K562 (cell line): ENCODE results near the gene HLF. TPM values are rescaled to one million over a fixed set of nuclear protein-coding genes. Genes with fewer than 3 reads are reported as not detected.
A peak's percentile ranks its signal among the peaks of the same experiment; 100 is the strongest.

ENCODE experiments used
- ATAC-seq: fragments of 200-7000 bp; cut with Tn5 transposase; 3 replicates; pipeline ENCODE4 v1.9.1; 2020; ENCODE audit warnings: moderate library complexity
- BruUV-seq: library from RNA; stranded (reverse); fragments of 400-500 nt; replicated peaks from 2 replicates; lab custom pipeline; 2021; lab: Mats Ljungman, UMichigan
- CTCF ChIA-PET: fragments of 300-600 bp; formaldehyde crosslinking; extraction: SDS; loops from one replicate; lab custom pipeline; 2021; ENCODE audit warnings: low intra/inter-chr PET ratio; lab: Yijun Ruan, JAX
- POLR2A ChIA-PET: fragments of 300-600, 350-650 bp; sonication (Branson Sonifier 250); formaldehyde crosslinking; extraction: SDS; loops from one replicate; lab custom pipeline; 2021; ENCODE audit warnings: antibody characterized with exemption, inconsistent platforms; lab: Yijun Ruan, JAX
- DNase-seq, 4 experiments: peaks; one replicate each; pipeline versions ENCODE4 v3.0.0 to v3.0.0-alpha.2; 2011 to 2018; ENCODE audit warnings: low spot score in 3 of 4, mixed read lengths in 3 of 4; ENCODE audit errors: extremely low read depth in 1 of 4
- FAIRE-seq: peaks from 2 replicates; lab custom pipeline; 2011; peaks lifted over from hg19 to GRCh38; lab: Jason Lieb, UNC
- H2AFZ ChIP-seq: 2 replicates; pipeline ENCODE4 v1.6.0; 2011; ENCODE audit warnings: low read depth, low read length, control low read depth, inconsistent platforms
- H3K27ac ChIP-seq: fragments of 200-600 bp; 3 replicates; pipeline ENCODE4 v1.8.0; 2011; ENCODE audit warnings: low read depth, mild to moderate bottlenecking, control low read depth, inconsistent platforms, low read length, moderate library complexity, mixed read lengths; ENCODE audit errors: extremely low read depth
- H3K27me3 ChIP-seq, 2 experiments: fragments of 300-600 bp in 1 of 2; 2 replicates in 1 of 2; 3 replicates in 1 of 2; pipeline versions ENCODE4 v1.6.0 to v1.8.0; 2011; ENCODE audit warnings: inconsistent platforms in 2 of 2, low read length in 2 of 2, mild to moderate bottlenecking in 1 of 2, mixed read lengths in 1 of 2, moderate library complexity in 1 of 2; ENCODE audit not compliant: control insufficient read depth in 2 of 2, insufficient read depth in 2 of 2
- H3K36me3 ChIP-seq: fragments of 300-600 bp; 3 replicates; pipeline ENCODE4 v1.8.0; 2011; ENCODE audit warnings: mild to moderate bottlenecking, low read length, inconsistent platforms; ENCODE audit not compliant: control insufficient read depth, insufficient read depth
- H3K4me1 ChIP-seq, 2 experiments: fragments of 200-600 bp in 1 of 2; replicated peaks in 1 of 2; 2 replicates in 1 of 2; 3 replicates in 1 of 2; pipeline versions ENCODE4 v1.5.1 to v1.8.0; 2011; ENCODE audit warnings: inconsistent platforms in 2 of 2, low read length in 2 of 2, mild to moderate bottlenecking in 1 of 2, mixed read lengths in 1 of 2, moderate library complexity in 1 of 2; ENCODE audit not compliant: control insufficient read depth in 2 of 2, insufficient read depth in 2 of 2
- H3K4me2 ChIP-seq: 2 replicates; pipeline ENCODE4 v1.6.1; 2011; ENCODE audit warnings: low read length, control low read depth, inconsistent platforms, mixed read lengths; ENCODE audit not compliant: insufficient read depth
- H3K4me3 ChIP-seq: fragments of 200-600 bp; sonication (generic), shearing (Covaris generic); 2 replicates; pipeline ENCODE4 v1.5.1; 2016; ENCODE audit warnings: control low read depth, inconsistent platforms
- H3K79me2 ChIP-seq: fragments of 200-600 bp; 3 replicates; pipeline ENCODE4 v1.8.0; 2011; ENCODE audit warnings: low read length, inconsistent platforms; ENCODE audit not compliant: control insufficient read depth, insufficient read depth
- H3K9ac ChIP-seq, 2 experiments: 2 replicates each; pipeline versions ENCODE4 v1.6.0 to v1.6.1; 2011; ENCODE audit warnings: low read depth in 2 of 2, low read length in 2 of 2, control low read depth in 1 of 2, inconsistent platforms in 1 of 2, mild to moderate bottlenecking in 1 of 2, mixed read lengths in 1 of 2; ENCODE audit not compliant: insufficient read depth in 1 of 2
- H3K9me1 ChIP-seq: one replicate; pipeline ENCODE4 v1.6.0; 2011; ENCODE audit warnings: inconsistent platforms, mild to moderate bottlenecking, low read length, moderate library complexity; ENCODE audit not compliant: control insufficient read depth, insufficient read depth
- H3K9me3 ChIP-seq: replicated peaks from 2 replicates; pipeline ENCODE4 v1.5.1; 2011; ENCODE audit warnings: low read depth, low read length, inconsistent platforms; ENCODE audit not compliant: control insufficient read depth, insufficient read depth
- H4K20me1 ChIP-seq: replicated peaks from 2 replicates; pipeline ENCODE4 v1.6.1; 2011; ENCODE audit warnings: low read length, inconsistent platforms, mixed read lengths; ENCODE audit not compliant: control insufficient read depth, insufficient read depth
- CSDE1 ChIP-seq, 2 experiments: fragments of 450-650 bp; IDR thresholded peaks; 2 replicates each; pipeline ENCODE4 v1.6.1; 2016; ENCODE audit warnings: mild to moderate bottlenecking in 1 of 2
- HDAC2 ChIP-seq: fragments of 450-650 bp; IDR thresholded peaks from 2 replicates; pipeline ENCODE4 v1.6.1; 2016; ENCODE audit warnings: mild to moderate bottlenecking
- HDAC6 ChIP-seq: IDR thresholded peaks from 2 replicates; pipeline ENCODE4 v1.6.1; 2012; ENCODE audit warnings: low read depth, mild to moderate bottlenecking, control low read depth, inconsistent platforms, low read length, moderate library complexity
- PRDM10 ChIP-seq: fragments of 450-650 bp; IDR thresholded peaks from 2 replicates; pipeline ENCODE4 v1.6.1; 2018; ENCODE audit not compliant: partially characterized antibody
- SMAD4 ChIP-seq: fragments of 250-450 bp; sonication (Bioruptor Pico); conservative IDR thresholded peaks from 2 replicates; pipeline ENCODE4 v1.8.0; 2021; ENCODE audit warnings: inconsistent platforms, mild to moderate bottlenecking, moderate library complexity
- ZBTB1 ChIP-seq: sonication (generic); formaldehyde crosslinking; IDR thresholded peaks from 2 replicates; pipeline ENCODE4 v1.8.1; 2023; ENCODE audit warnings: missing genetic modification reagents, low read depth, mild to moderate bottlenecking, borderline replicate concordance
- WGBS: fragments of 100-300 bp; shearing (Covaris generic); methylation state at CpG from one replicate; pipeline ENCODE4 v1.1.6; 2016; ENCODE audit warnings: low coverage, mixed read lengths; ENCODE audit not compliant: insufficient coverage; ENCODE audit errors: missing lambda C conversion rate; 5-methylcytosine and 5-hydroxymethylcytosine counted together
- in situ Hi-C: fragments of 300-500 bp; cut with MboI; formaldehyde crosslinking; loops from 4 replicates; pipeline ENCODE4 v1.15.0; 2018; ENCODE audit warnings: inconsistent platforms, mixed read lengths
- intact Hi-C: fragments of 100-400 bp; cut with micrococcal nuclease; formaldehyde crosslinking; loops from 2 replicates; pipeline ENCODE4 v1.14.2; 2022
- polyA plus RNA-seq, 8 experiments: library from polyadenylated mRNA; depleted of rRNA in 4 of 8; stranded (reverse) in 5 of 8; unstranded in 3 of 8; fragments of >200 nt; fragmentation: Nextera tagmentation in 2 of 8; fragmentation: Illumina TruSeq in 1 of 8; extraction: Ambion mirVana in 2 of 8; extraction: Trizol in 1 of 8; gene quantifications; 2 replicates each; pipeline versions ENCODE4 v1.2.1 to v1.2.3, GENCODE V29; 2011 to 2014; ENCODE audit warnings: inconsistent platforms in 1 of 8, missing spikeins in 1 of 8
- total RNA-seq, 7 experiments: library from RNA; depleted of rRNA in 6 of 7; stranded (reverse); fragments of >200 nt in 6 of 7; fragmentation: Illumina TruSeq in 2 of 7; extraction: Trizol in 2 of 7; gene quantifications; 2 replicates each; pipeline versions ENCODE4 v1.2.1 to v1.2.3, GENCODE V29; 2011 to 2021; ENCODE audit warnings: low replicate concordance in 1 of 7

HLF gene
- total and polyA plus RNA-seq, 9 of the 15 experiments (the other 6 are each of a cell fraction or from before 2014, with no cell fraction given): 0.03 to 0.24 (median 0.09) TPM

- intact Hi-C loops: loop anchor here (5.0 kb wide), 1 partner anchor 208 kb away; the partner anchor contains the start of gene SMIM36
- ATAC-seq: no peak
- H3K27ac ChIP-seq: no peak overlapping the region
- TF ChIP-seq HDAC6 (no peak), SMAD4 (CRISPR knock-in tag) (no peak), ZBTB1 (CRISPR knock-in tag) (no peak), CSDE1 (IDR thresholded peaks at IDR 0.05) (no peak), HDAC2 (no peak), PRDM10 (no peak)
- TF ChIP-seq, all 486 proteins: peak for 0
- in situ Hi-C loops: no loop called here
- no peaks in the 10 kb centered on the region for H4K20me1 ChIP-seq
- H2AFZ ChIP-seq: peak overlapping the region; percentile 77
- no peaks in the 10 kb centered on the region for H3K79me2 ChIP-seq
- no peak overlapping the region; a peak in 1 of 4 replicates for H3K9ac ChIP-seq
- H3K4me2 ChIP-seq: peak overlapping the region; percentile 38
- peaks cover 6 to 13% of the 10 kb centered on the region in 2 experiments; a peak in 4 of 5 replicates for H3K4me1 ChIP-seq
- no peaks in the 10 kb centered on the region for H3K36me3 ChIP-seq
- POLR2A ChIA-PET: interaction anchor here (0.6 to 1.4 kb wide), 3 partner anchors 10 to 286 kb away, joined by 3 to 4 read pairs (median 4); no protein-coding TSS in a partner anchor
- WGBS: 64% methylated on average over 10 of the region's 11 CpGs
- FAIRE-seq (no peak), DNase-seq (no peak)
- H3K9me1 ChIP-seq: no peaks in the 10 kb centered on the region
- CTCF ChIA-PET: no interaction called here
- no TSS peak for BruUV-seq
- H3K27me3 ChIP-seq: no peaks in the 10 kb centered on the region; a peak in 1 of 5 replicates
- H3K4me3 ChIP-seq: no peak overlapping the region
- no peaks in the 10 kb centered on the region for H3K9me3 ChIP-seq
Measured at GRCh38 chr17:55304171-55304859, 39.6 kb downstream of the HLF start.
